ENCODE data around the gene GANAB.
"Not testable (repeated sequence)": the region's sequence is repeated elsewhere in the genome, so short reads cannot be mapped to it uniquely, and the experiment has no call there.

GANAB gene

GRCh38 chr11:62645946-62646824, at the start of gene GANAB:
Gene GANAB (minus strand): TSS chr11:62646613. CDS start chr11:62646599, 14 bp downstream.
- peak; percentile 91 for DNase-seq

DNA sequence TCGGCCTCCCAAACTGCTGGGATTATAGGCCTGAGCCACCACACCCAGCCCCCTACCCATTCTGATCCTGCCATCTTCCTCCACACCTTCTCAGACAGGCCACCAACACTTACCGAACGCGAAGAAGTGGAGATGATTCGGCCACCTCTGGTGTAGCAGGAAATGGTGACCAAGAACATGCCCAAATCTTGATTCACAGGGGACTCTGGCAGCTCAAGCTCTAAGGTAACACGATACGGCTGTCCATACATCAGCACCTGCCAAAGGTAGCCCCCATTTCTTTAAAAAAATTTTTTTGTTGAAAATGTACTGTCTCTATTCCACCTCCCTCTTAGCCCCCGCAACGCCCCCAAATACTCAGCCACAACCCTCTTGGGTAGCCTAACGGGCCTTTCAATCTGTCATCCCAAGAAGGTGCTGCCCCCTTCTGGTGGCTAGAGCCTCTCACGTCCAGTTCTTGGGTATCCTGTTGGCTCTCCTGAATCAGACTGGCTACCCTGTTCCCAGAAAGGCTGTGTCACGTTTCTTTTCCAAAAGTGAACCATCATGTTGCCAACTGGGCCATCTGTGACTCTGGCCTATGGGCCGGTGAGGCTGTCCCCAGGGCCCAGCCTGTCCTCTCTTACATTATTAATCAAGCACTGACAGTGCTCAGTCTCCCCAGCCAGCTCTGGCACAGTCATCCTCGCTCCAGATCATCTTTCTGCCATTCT, 48.2 kb upstream of the GANAB start:
- DNase-seq = peak; percentile 48

DNA sequence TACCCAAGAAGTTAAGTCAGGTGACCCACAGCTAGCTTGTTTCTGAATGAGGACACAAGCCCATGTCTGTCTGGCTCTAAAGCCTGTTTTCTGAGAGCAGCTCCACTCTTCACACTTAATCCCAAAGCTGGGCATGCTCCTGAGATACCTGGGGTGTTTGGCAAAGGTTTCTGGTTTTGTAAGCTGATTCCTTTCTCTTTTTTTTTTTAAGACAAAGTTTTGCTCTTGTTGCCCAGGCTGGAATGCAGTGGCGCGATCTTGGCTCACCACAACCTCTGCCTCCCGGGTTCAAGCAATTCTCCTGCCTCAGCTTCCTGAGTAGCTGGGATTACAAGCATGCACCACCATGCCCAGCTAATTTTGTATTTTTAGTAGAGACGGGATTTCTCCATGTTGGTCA, 47.2 kb upstream of the GANAB start:
- not testable (repeated sequence) for DNase-seq

DNA sequence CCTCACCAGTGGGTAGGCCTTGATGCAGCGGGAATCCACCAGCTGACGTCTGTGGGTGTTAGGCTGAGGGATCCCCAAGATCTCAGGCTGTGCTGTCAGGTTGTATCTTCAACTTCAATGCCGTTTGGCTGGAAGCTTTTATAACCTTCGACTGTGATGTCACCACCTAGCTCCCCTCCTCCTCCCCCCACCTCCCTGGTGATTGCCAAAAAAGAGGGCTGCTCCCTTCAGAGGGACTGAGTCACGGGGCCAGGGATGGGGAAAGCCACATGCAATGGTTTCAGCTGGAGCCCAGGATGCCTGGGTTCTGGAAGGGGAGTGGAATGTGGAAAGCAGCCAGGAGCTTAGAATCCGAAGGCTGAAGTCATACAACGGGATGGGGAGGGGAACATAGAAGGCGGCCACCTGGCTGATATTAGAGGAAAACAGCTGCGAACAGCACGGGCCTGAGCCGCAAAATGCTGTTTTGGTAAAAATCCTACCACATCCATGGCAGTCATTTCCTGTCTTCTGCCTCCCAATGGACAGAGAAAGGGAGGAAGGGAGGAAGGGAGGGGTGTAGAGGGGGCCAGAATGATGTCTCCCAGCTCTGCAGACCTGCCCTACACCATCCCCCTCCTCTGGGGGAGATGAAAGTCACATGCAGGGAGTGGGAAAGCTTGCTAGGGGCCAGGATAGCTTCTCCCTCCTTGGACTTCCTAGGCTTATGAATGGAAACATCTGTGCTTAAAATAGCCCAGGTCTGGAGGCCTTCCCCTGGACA, 43.2 kb upstream of the GANAB start, which contains the start of gene LRRN4CL:
LRRN4CL (minus strand) TSS at position 110 of the 763 bp plus-strand sequence. CDS start 1,022 bp downstream, outside the sequence.
- peak; percentile 29 for DNase-seq

- no peak for DNase-seq
Observed at GRCh38 chr11:62688491-62688890, 42.1 kb upstream of the GANAB start.

DNA sequence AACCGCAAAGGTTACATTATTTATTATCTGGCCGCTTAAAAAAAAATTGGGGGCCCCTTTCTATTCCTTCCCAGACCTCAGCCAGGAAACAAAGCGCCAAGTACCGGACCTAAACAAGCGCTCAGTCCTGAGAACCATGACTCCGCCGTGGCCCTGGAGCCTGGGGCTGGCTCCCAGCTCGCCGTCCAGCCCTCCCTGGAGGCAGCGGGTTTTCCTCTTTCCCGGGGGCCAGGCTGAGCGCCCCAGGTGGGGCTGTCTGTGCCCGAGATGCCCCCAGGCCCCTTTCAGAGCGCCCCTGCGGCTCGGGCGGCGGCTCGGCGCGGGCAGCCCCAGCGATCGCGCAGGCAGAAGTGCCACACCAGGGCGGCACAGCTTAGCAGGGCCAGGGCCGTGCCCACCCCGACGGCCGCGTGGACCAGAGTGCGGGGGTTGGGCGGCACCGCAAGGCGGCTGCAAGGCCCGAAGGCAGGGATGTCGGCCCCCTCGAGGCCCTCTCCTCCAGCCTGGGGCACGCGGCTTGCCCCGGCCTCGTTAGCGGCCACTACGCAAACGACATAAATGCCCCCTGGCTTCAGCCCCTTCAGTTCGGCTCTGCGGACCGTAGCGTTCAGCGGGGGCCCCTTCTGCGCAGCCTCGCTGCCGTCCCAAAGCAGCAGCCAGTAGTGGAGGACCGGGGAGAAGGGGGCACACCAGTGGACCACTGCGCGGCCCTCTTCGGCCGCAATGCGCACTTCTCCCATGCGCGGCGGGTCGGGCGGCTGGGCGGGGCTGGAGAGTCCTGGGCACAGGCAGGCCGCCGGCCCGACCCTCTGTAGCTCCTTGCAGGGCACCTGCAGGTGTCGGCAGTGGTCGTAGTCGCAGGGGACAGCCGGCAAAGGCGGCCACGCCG, 41.3 kb upstream of the GANAB start:
- DNase-seq = no peak

- DNase-seq = no peak
Observed at GRCh38 chr11:62682518-62682917, 36.1 kb upstream of the GANAB start.

DNA sequence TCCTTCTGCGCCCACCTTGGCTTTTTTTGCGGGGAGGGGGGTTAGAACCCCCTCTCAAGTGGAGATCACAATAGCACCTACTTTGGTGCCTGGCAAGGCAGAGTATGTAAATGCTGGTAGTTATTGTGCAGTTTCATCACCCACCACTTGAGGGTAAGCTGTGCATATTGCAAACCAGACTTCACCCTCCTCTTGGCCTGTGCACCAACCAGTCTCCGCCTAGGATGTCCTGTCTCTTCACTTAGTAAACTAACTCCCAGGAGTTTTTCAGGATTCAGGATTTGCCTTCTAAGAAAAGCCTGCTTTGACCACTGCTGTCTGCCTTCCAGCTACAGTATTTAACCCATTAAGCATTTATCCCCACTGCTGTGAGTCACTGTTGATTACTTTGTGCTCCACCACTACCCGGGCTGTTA, 34.4 kb upstream of the GANAB start:
- DNase-seq = peak; percentile 47

GRCh38 chr11:62678770-62679696, 32.6 kb upstream of the GANAB start, which contains the start of gene UBXN1:
Gene UBXN1 (minus strand): TSS chr11:62679073. CDS start chr11:62678923, 150 bp downstream.
- DNase-seq = peak; percentile 65

DNA sequence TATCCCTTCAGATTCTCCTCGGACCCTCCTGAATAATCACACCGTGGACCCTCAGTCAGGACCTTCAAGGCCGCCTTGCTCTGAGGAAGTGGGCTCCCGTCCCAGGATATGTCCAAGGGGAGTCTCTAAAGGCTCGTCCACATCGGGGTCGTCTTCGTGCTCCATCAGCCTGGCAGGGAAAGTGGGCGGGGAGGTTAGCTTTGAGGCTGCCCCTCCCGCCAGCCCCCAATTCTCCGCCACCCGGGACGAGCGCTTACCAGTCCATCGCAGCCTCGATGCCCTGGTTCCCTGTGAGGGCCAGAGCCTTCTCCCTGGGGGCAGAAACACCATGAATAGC, 32.0 kb upstream of the GANAB start:
- no peak for DNase-seq

DNA sequence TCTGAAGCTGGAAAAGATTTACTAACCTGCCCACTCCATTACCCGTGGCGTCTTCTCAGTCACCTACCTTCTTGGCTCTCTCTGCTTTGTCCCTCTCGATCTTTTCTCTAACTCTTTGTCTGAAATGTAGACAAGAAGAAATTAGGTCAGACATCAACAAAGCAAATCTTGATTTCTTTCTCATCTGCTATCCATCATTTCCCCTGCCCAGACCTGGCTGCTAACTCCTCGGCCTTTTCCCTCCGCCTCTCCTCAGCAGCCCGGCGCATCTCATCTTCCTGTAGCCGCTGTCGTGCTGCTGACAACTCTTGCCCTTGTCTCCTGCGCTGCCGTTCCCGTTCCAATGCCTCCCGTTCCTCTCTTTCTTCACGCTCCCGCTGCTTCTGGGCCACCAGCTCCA, 31.3 kb upstream of the GANAB start:
- no peak for DNase-seq

- no peak for DNase-seq
Observed at GRCh38 chr11:62677156-62677555, 30.7 kb upstream of the GANAB start.

- DNase-seq = no peak
Observed at GRCh38 chr11:62676698-62677097, 30.3 kb upstream of the GANAB start.

DNA sequence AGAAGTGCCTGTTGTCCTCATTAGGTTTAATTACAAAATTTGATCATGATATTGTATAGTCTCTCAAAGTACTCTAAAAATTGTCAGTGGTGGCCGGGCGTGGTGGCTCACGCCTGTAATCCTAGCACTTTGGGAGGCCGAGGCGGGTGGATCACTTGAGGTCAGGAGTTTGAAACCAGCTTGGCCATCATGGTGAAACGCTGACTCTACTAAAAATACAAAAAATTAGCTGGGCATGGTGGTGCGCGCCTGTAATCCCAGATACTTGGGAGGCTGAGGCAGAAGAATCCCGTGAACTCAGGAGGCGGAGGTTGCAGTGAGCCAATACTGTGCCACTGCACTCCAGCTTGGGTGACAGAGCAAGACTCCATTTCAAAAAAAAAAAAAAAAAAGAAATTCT, 29.0 kb upstream of the GANAB start:
- not testable (repeated sequence) for DNase-seq

GRCh38 chr11:62673196-62673525, 26.7 kb upstream of the GANAB start:
- DNase-seq = no peak

GRCh38 chr11:62671608-62672389, 25.4 kb upstream of the GANAB start, which contains the start of the genes LBHD1 and UQCC3:
Gene LBHD1 (minus strand): TSS chr11:62672267. CDS start chr11:62670031, 2,236 bp downstream.
Gene UQCC3 (plus strand): TSS chr11:62671673. CDS start chr11:62671746, 73 bp downstream.
- peak; percentile 75 for DNase-seq

DNA sequence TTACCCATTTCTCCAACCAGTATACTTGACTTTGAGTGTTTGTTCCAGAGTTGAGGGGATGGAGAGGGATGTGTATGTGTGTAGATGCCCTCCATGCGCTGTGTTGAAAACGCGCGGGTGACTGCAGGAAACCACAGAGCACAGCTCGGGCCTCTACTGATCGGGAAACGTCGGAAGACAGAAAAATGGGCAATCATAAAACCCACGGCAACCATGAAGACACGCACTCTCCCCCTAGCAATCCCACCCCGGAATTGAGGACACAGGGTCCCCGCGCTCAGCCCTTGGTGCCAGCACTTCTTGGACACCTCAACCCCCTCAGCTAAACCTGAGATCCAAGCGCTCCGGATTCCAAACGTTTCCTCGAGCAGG, 24.8 kb upstream of the GANAB start:
- DNase-seq = no peak

- peak; percentile 15 for DNase-seq
Observed at GRCh38 chr11:62669420-62670161, 23.2 kb upstream of the GANAB start.

DNA sequence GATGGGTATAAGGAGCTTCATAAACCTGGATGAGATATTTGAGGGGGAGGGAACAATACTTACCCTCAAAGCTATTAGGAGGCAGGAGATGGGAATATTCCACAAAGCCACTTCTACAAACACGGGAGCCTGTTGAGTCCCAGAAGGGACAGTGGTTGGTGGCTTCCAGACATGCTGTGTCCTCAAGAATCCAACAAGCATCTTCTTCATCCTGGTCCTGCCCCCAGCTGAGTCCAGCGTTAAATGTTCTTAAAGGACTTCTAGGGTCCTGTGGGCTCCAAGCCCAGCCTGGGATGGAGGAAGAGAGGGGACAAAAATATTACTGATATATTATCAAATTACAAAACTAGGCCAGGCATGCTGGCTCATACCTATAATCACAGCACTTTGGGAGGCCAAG, 21.0 kb upstream of the GANAB start:
- no peak for DNase-seq
